HL-60 (cell line): ENCODE measurements around the gene TVP23A.

Experiments used
- DNase-seq, 2 experiments: peaks; one replicate each; pipeline ENCODE4 v3.0.0-alpha.2; 2010 to 2020; ENCODE audit warnings: low read depth in 1 of 2, low spot score in 1 of 2
- H3K27ac ChIP-seq: fragments of 250-450 bp; sonication (Bioruptor Pico); replicated peaks from 2 replicates; pipeline ENCODE4 v1.5.1; 2020; ENCODE audit warnings: mild to moderate bottlenecking, moderate library complexity
- H3K27me3 ChIP-seq: fragments of 250-450 bp; sonication (Bioruptor Pico); 2 replicates; pipeline ENCODE4 v1.5.1; 2021; ENCODE audit warnings: mild to moderate bottlenecking, moderate library complexity; ENCODE audit not compliant: insufficient read depth, poor library complexity, severe bottlenecking
- H3K4me3 ChIP-seq: replicated peaks from 2 replicates; pipeline ENCODE4 v1.5.1; 2011; ENCODE audit warnings: mild to moderate bottlenecking, control low read depth, low read length; ENCODE audit not compliant: insufficient read depth
- GABPA ChIP-seq: IDR thresholded peaks from 2 replicates; pipeline ENCODE4 v1.6.1; 2012; ENCODE audit warnings: low read depth
- POLR2AphosphoS5 ChIP-seq: IDR thresholded peaks from 2 replicates; pipeline ENCODE4 v1.6.1; 2012; ENCODE audit warnings: low read depth
- SPI1 ChIP-seq: IDR thresholded peaks from 2 replicates; pipeline ENCODE4 v1.6.1; 2012; ENCODE audit warnings: low read depth, mild to moderate bottlenecking, borderline replicate concordance
- TF ChIP-seq, protein P1 (sequence below): IDR thresholded peaks from one replicate; pipeline ENCODE4 v1.5.1; 2011; ENCODE audit warnings: low read length, control low read depth, inconsistent platforms; ENCODE audit not compliant: insufficient read depth
- TF ChIP-seq, protein P2 (sequence below): IDR thresholded peaks from 2 replicates; pipeline ENCODE4 v1.6.1; 2012; ENCODE audit warnings: low read depth; ENCODE audit not compliant: insufficient replicate concordance

TVP23A gene

DNA sequence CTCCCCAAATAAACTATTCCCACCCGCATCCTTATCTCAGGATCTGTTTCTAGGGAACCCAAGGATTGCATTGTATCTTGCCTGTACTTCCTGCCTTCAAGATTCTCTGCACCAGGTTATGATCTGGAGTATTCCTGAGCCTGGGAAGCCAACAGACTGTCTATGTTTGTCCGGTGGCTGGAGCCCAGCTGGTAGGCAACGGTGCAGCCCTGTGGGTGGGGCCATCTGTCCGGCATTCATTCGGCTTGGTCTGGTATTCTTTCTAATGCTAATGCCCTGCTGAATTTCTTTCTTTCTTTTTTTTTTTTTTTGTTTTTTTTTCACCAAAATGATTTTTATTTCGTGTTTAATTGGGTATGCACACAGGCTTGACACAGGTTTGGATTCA lies 20.7 kb upstream of the TVP23A start:
- H3K4me3 ChIP-seq: no peak overlapping the region
- no peak for DNase-seq
- no peaks in the 10 kb centered on the region for H3K27me3 ChIP-seq
- no peak overlapping the region for H3K27ac ChIP-seq
- TF ChIP-seq, protein P1, sequence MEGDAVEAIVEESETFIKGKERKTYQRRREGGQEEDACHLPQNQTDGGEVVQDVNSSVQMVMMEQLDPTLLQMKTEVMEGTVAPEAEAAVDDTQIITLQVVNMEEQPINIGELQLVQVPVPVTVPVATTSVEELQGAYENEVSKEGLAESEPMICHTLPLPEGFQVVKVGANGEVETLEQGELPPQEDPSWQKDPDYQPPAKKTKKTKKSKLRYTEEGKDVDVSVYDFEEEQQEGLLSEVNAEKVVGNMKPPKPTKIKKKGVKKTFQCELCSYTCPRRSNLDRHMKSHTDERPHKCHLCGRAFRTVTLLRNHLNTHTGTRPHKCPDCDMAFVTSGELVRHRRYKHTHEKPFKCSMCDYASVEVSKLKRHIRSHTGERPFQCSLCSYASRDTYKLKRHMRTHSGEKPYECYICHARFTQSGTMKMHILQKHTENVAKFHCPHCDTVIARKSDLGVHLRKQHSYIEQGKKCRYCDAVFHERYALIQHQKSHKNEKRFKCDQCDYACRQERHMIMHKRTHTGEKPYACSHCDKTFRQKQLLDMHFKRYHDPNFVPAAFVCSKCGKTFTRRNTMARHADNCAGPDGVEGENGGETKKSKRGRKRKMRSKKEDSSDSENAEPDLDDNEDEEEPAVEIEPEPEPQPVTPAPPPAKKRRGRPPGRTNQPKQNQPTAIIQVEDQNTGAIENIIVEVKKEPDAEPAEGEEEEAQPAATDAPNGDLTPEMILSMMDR: no peak
- no peak for TF ChIP-seq POLR2AphosphoS5
- no peak for TF ChIP-seq SPI1
- TF ChIP-seq, protein P2, sequence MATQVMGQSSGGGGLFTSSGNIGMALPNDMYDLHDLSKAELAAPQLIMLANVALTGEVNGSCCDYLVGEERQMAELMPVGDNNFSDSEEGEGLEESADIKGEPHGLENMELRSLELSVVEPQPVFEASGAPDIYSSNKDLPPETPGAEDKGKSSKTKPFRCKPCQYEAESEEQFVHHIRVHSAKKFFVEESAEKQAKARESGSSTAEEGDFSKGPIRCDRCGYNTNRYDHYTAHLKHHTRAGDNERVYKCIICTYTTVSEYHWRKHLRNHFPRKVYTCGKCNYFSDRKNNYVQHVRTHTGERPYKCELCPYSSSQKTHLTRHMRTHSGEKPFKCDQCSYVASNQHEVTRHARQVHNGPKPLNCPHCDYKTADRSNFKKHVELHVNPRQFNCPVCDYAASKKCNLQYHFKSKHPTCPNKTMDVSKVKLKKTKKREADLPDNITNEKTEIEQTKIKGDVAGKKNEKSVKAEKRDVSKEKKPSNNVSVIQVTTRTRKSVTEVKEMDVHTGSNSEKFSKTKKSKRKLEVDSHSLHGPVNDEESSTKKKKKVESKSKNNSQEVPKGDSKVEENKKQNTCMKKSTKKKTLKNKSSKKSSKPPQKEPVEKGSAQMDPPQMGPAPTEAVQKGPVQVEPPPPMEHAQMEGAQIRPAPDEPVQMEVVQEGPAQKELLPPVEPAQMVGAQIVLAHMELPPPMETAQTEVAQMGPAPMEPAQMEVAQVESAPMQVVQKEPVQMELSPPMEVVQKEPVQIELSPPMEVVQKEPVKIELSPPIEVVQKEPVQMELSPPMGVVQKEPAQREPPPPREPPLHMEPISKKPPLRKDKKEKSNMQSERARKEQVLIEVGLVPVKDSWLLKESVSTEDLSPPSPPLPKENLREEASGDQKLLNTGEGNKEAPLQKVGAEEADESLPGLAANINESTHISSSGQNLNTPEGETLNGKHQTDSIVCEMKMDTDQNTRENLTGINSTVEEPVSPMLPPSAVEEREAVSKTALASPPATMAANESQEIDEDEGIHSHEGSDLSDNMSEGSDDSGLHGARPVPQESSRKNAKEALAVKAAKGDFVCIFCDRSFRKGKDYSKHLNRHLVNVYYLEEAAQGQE: no peak
- no peak for TF ChIP-seq GABPA

DNA sequence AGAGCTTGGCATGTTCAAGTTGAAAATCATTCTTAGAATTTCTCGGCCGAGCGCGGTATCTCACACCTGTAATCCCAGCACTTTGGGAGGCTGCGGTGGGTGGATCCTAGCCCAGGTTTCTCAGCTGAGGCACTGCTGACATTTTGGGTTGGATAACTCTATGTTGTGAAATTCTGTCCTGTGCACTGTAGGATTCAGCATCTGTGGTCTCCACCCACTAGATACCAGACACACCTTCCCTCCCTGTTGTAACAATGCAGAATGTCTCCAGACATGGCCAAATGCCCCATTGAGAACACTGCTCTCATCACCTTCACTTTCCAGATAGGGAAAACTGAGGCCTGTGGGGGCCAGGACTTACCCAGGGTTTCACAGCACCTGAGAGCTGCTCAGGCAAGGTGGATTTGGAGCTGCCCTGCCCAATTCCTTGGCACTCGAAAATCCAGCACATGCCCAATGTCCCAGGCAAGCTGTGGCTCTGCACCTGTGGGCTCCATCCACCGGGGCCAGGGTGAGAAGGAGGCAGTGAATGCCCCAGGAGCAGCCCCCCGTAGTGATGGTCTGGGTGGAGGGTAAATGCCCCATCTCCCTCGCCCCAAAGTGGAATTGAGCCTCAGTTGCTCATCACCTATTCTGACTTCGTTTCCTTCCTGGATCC lies 20.2 kb upstream of the TVP23A start:
- no peaks in the 10 kb centered on the region for H3K27me3 ChIP-seq
- no peak overlapping the region for H3K4me3 ChIP-seq
- H3K27ac ChIP-seq: no peak overlapping the region
- TF ChIP-seq, protein P2: no peak
- TF ChIP-seq GABPA (no peak), POLR2AphosphoS5 (no peak), SPI1 (no peak)
- TF ChIP-seq, protein P1: no peak
- DNase-seq: no peak

DNA sequence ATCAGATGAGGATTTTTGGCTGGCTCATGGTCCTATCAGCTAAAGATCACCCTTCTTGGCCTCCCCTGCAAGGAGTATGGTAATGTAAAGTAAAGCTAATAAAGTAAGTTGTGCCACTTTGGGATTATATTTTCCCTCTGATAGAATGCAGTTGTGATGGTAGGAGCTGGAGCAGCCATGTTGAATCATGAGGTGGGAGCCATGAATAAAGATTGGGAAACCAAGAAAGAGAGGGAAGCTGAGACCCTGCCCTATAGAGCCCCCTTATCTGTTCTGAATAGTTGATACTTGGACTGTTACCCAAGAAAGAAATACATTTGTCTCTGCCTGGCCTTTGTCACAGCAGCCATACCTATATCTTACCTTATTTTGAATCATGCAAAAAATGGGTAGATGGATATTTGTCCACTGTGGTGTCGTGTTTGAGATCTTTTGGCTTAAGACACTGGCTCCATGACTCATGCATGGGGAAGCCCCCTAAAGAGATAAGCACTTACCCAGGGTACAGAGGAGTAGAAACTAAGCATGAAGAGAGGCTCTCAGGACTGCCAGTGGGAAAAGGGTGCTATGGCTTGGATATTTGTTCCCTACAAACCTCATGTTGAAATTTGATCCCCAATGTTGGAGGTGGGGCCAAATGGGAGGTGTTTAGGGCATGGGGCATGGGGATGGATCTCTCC lies 17.7 kb upstream of the TVP23A start:
- no peaks in the 10 kb centered on the region for H3K27me3 ChIP-seq
- TF ChIP-seq, protein P1: no peak
- TF ChIP-seq POLR2AphosphoS5 (no peak), GABPA (no peak), SPI1 (no peak)
- TF ChIP-seq, protein P2: no peak
- no peak overlapping the region for H3K4me3 ChIP-seq
- no peak for DNase-seq
- H3K27ac ChIP-seq: no peak overlapping the region
